NCI-H748 (cell line): ENCODE measurements around the gene BTBD19.
A peak's percentile ranks its signal among the peaks of the same experiment; 100 is the strongest.
"Not testable (repeated sequence)": the region's sequence is repeated elsewhere in the genome, so short reads cannot be mapped to it uniquely, and the experiment has no call there.

Experiments
- DNase-seq: peaks from one replicate; lab custom pipeline; 2025; ENCODE audit not compliant: unreplicated experiment; lab: John Stamatoyannopoulos, UW

BTBD19 gene

GRCh38 chr1:44786841-44787426 lies 21.4 kb upstream of the BTBD19 start:
- no peak for DNase-seq

GRCh38 chr1:44787506-44787905 lies 20.8 kb upstream of the BTBD19 start:
- DNase-seq = no peak

GRCh38 chr1:44788120-44788860 lies 20.0 kb upstream of the BTBD19 start, which contains the start of gene BEST4:
Gene BEST4 (minus strand): TSS chr1:44788170. CDS start chr1:44787705, 465 bp downstream.
- no peak for DNase-seq

- DNase-seq = no peak
Observed at GRCh38 chr1:44790968-44791801, 17.1 kb upstream of the BTBD19 start.

GRCh38 chr1:44792736-44793502 lies 15.4 kb upstream of the BTBD19 start:
- DNase-seq = no peak

- DNase-seq = not testable (repeated sequence)
Observed at GRCh38 chr1:44797886-44798285, 10.4 kb upstream of the BTBD19 start.

- peak; percentile 85 for DNase-seq
Observed at GRCh38 chr1:44798481-44799365, 9.6 kb upstream of the BTBD19 start.

GRCh38 chr1:44799770-44800584 lies 8.3 kb upstream of the BTBD19 start, which contains the start of gene PLK3:
Gene PLK3 (plus strand): TSS chr1:44800377. CDS start chr1:44800464, 87 bp downstream.
- peak; percentile 97 for DNase-seq

GRCh38 chr1:44801491-44802305 lies 6.6 kb upstream of the BTBD19 start:
- no peak for DNase-seq

- no peak for DNase-seq
Observed at GRCh38 chr1:44802306-44803061, 5.8 kb upstream of the BTBD19 start.

GRCh38 chr1:44803062-44803311 lies 5.3 kb upstream of the BTBD19 start:
- no peak for DNase-seq

- no peak for DNase-seq
Observed at GRCh38 chr1:44803312-44804095, 4.8 kb upstream of the BTBD19 start.

- DNase-seq = no peak
Observed at GRCh38 chr1:44805311-44806024, 2.9 kb upstream of the BTBD19 start.

- DNase-seq = no peak
Observed at GRCh38 chr1:44806025-44806703, 2.2 kb upstream of the BTBD19 start.

- DNase-seq = no peak
Observed at GRCh38 chr1:44806704-44807363, 1.5 kb upstream of the BTBD19 start, which contains the start of gene DYNLT4. Gene DYNLT4 (minus strand): TSS chr1:44807351. CDS start chr1:44806668, 683 bp downstream.
